K562 (cell line): ENCODE results near the gene EPHB3. TPM values are rescaled to one million over a fixed set of nuclear protein-coding genes. Genes with fewer than 3 reads are reported as not detected.

ENCODE experiments used
- ATAC-seq: fragments of 200-7000 bp; cut with Tn5 transposase; 3 replicates; pipeline ENCODE4 v1.9.1; 2020; ENCODE audit warnings: moderate library complexity
- BruUV-seq: library from RNA; stranded (reverse); fragments of 400-500 nt; replicated peaks from 2 replicates; lab custom pipeline; 2021; lab: Mats Ljungman, UMichigan
- CTCF ChIA-PET: fragments of 300-600 bp; formaldehyde crosslinking; extraction: SDS; loops from one replicate; lab custom pipeline; 2021; ENCODE audit warnings: low intra/inter-chr PET ratio; lab: Yijun Ruan, JAX
- POLR2A ChIA-PET: fragments of 300-600, 350-650 bp; sonication (Branson Sonifier 250); formaldehyde crosslinking; extraction: SDS; loops from one replicate; lab custom pipeline; 2021; ENCODE audit warnings: antibody characterized with exemption, inconsistent platforms; lab: Yijun Ruan, JAX
- DNase-seq, 4 experiments: peaks; one replicate each; pipeline versions ENCODE4 v3.0.0 to v3.0.0-alpha.2; 2011 to 2018; ENCODE audit warnings: low spot score in 3 of 4, mixed read lengths in 3 of 4; ENCODE audit errors: extremely low read depth in 1 of 4
- FAIRE-seq: peaks from 2 replicates; lab custom pipeline; 2011; peaks lifted over from hg19 to GRCh38; lab: Jason Lieb, UNC
- H2AFZ ChIP-seq: 2 replicates; pipeline ENCODE4 v1.6.0; 2011; ENCODE audit warnings: low read depth, low read length, control low read depth, inconsistent platforms
- H3K27ac ChIP-seq: fragments of 200-600 bp; 3 replicates; pipeline ENCODE4 v1.8.0; 2011; ENCODE audit warnings: low read depth, mild to moderate bottlenecking, control low read depth, inconsistent platforms, low read length, moderate library complexity, mixed read lengths; ENCODE audit errors: extremely low read depth
- H3K27me3 ChIP-seq, 2 experiments: fragments of 300-600 bp in 1 of 2; 2 replicates in 1 of 2; 3 replicates in 1 of 2; pipeline versions ENCODE4 v1.6.0 to v1.8.0; 2011; ENCODE audit warnings: inconsistent platforms in 2 of 2, low read length in 2 of 2, mild to moderate bottlenecking in 1 of 2, mixed read lengths in 1 of 2, moderate library complexity in 1 of 2; ENCODE audit not compliant: control insufficient read depth in 2 of 2, insufficient read depth in 2 of 2
- H3K36me3 ChIP-seq: fragments of 300-600 bp; 3 replicates; pipeline ENCODE4 v1.8.0; 2011; ENCODE audit warnings: mild to moderate bottlenecking, low read length, inconsistent platforms; ENCODE audit not compliant: control insufficient read depth, insufficient read depth
- H3K4me1 ChIP-seq, 2 experiments: fragments of 200-600 bp in 1 of 2; replicated peaks in 1 of 2; 2 replicates in 1 of 2; 3 replicates in 1 of 2; pipeline versions ENCODE4 v1.5.1 to v1.8.0; 2011; ENCODE audit warnings: inconsistent platforms in 2 of 2, low read length in 2 of 2, mild to moderate bottlenecking in 1 of 2, mixed read lengths in 1 of 2, moderate library complexity in 1 of 2; ENCODE audit not compliant: control insufficient read depth in 2 of 2, insufficient read depth in 2 of 2
- H3K4me2 ChIP-seq: 2 replicates; pipeline ENCODE4 v1.6.1; 2011; ENCODE audit warnings: low read length, control low read depth, inconsistent platforms, mixed read lengths; ENCODE audit not compliant: insufficient read depth
- H3K4me3 ChIP-seq: fragments of 200-600 bp; sonication (generic), shearing (Covaris generic); 2 replicates; pipeline ENCODE4 v1.5.1; 2016; ENCODE audit warnings: control low read depth, inconsistent platforms
- H3K79me2 ChIP-seq: fragments of 200-600 bp; 3 replicates; pipeline ENCODE4 v1.8.0; 2011; ENCODE audit warnings: low read length, inconsistent platforms; ENCODE audit not compliant: control insufficient read depth, insufficient read depth
- H3K9ac ChIP-seq, 2 experiments: 2 replicates each; pipeline versions ENCODE4 v1.6.0 to v1.6.1; 2011; ENCODE audit warnings: low read depth in 2 of 2, low read length in 2 of 2, control low read depth in 1 of 2, inconsistent platforms in 1 of 2, mild to moderate bottlenecking in 1 of 2, mixed read lengths in 1 of 2; ENCODE audit not compliant: insufficient read depth in 1 of 2
- H3K9me1 ChIP-seq: one replicate; pipeline ENCODE4 v1.6.0; 2011; ENCODE audit warnings: inconsistent platforms, mild to moderate bottlenecking, low read length, moderate library complexity; ENCODE audit not compliant: control insufficient read depth, insufficient read depth
- H3K9me3 ChIP-seq: replicated peaks from 2 replicates; pipeline ENCODE4 v1.5.1; 2011; ENCODE audit warnings: low read depth, low read length, inconsistent platforms; ENCODE audit not compliant: control insufficient read depth, insufficient read depth
- H4K20me1 ChIP-seq: replicated peaks from 2 replicates; pipeline ENCODE4 v1.6.1; 2011; ENCODE audit warnings: low read length, inconsistent platforms, mixed read lengths; ENCODE audit not compliant: control insufficient read depth, insufficient read depth
- GABPB1 ChIP-seq: sonication (generic); formaldehyde crosslinking; IDR thresholded peaks from 2 replicates; pipeline ENCODE4 v1.8.0; 2022; ENCODE audit warnings: mild to moderate bottlenecking, missing genetic modification reagents
- HIVEP1 ChIP-seq: fragments of 250-450 bp; sonication (Bioruptor Pico); IDR thresholded peaks from 2 replicates; pipeline ENCODE4 v1.4.0; 2020; ENCODE audit warnings: mild to moderate bottlenecking
- IFI16 ChIP-seq: fragments of 250-450 bp; sonication (Bioruptor Pico); IDR thresholded peaks from 2 replicates; pipeline ENCODE4 v2.1.2; 2022; ENCODE audit warnings: mild to moderate bottlenecking, inconsistent platforms
- MAFF ChIP-seq: IDR thresholded peaks from 2 replicates; pipeline ENCODE4 v1.6.1; 2012; ENCODE audit warnings: low read length, improper control_type of control experiment
- MAX ChIP-seq: sonication (generic); formaldehyde crosslinking; IDR thresholded peaks from 2 replicates; pipeline ENCODE4 v1.9.0; 2022; ENCODE audit warnings: mild to moderate bottlenecking, missing genetic modification reagents
- RUNX1 ChIP-seq: sonication (generic); IDR thresholded peaks from 2 replicates; pipeline ENCODE4 v1.6.1; 2016; ENCODE audit warnings: antibody characterized with exemption, low read depth
- SPI1 ChIP-seq: IDR thresholded peaks from 2 replicates; pipeline ENCODE4 v1.6.1; 2011; ENCODE audit warnings: low read depth, low read length, control low read depth, borderline replicate concordance
- TCF7 ChIP-seq: sonication (generic); IDR thresholded peaks from 2 replicates; pipeline ENCODE4 v1.6.1; 2016; ENCODE audit warnings: antibody characterized with exemption, borderline replicate concordance
- THRAP3 ChIP-seq: fragments of 450-650 bp; IDR thresholded peaks from 2 replicates; pipeline ENCODE4 v1.6.1; 2016; ENCODE audit warnings: mild to moderate bottlenecking, inconsistent platforms, borderline replicate concordance
- TRIM24 ChIP-seq, 2 experiments: fragments of 450-650 bp; IDR thresholded peaks; 2 replicates each; pipeline ENCODE4 v1.6.1; 2016
- ZFP1 ChIP-seq: fragments of 450-650 bp; formaldehyde crosslinking; IDR thresholded peaks from 2 replicates; pipeline ENCODE4 v1.4.0; 2020; ENCODE audit warnings: mild to moderate bottlenecking, mixed read lengths
- ZKSCAN3 ChIP-seq: fragments of 250-450 bp; sonication (Bioruptor Pico); IDR thresholded peaks from 2 replicates; pipeline ENCODE4 v1.4.0; 2020
- ZNF140 ChIP-seq: fragments of 250-450 bp; sonication (Bioruptor Pico); IDR thresholded peaks from 2 replicates; pipeline ENCODE4 v1.8.0; 2021; ENCODE audit warnings: moderate library complexity, mild to moderate bottlenecking, inconsistent platforms
- WGBS: fragments of 100-300 bp; shearing (Covaris generic); methylation state at CpG from one replicate; pipeline ENCODE4 v1.1.6; 2016; ENCODE audit warnings: low coverage, mixed read lengths; ENCODE audit not compliant: insufficient coverage; ENCODE audit errors: missing lambda C conversion rate; 5-methylcytosine and 5-hydroxymethylcytosine counted together
- in situ Hi-C: fragments of 300-500 bp; cut with MboI; formaldehyde crosslinking; loops from 4 replicates; pipeline ENCODE4 v1.15.0; 2018; ENCODE audit warnings: inconsistent platforms, mixed read lengths
- intact Hi-C: fragments of 100-400 bp; cut with micrococcal nuclease; formaldehyde crosslinking; loops from 2 replicates; pipeline ENCODE4 v1.14.2; 2022
- polyA plus RNA-seq, 8 experiments: library from polyadenylated mRNA; depleted of rRNA in 4 of 8; stranded (reverse) in 5 of 8; unstranded in 3 of 8; fragments of >200 nt; fragmentation: Nextera tagmentation in 2 of 8; fragmentation: Illumina TruSeq in 1 of 8; extraction: Ambion mirVana in 2 of 8; extraction: Trizol in 1 of 8; gene quantifications; 2 replicates each; pipeline versions ENCODE4 v1.2.1 to v1.2.3, GENCODE V29; 2011 to 2014; ENCODE audit warnings: inconsistent platforms in 1 of 8, missing spikeins in 1 of 8
- total RNA-seq, 7 experiments: library from RNA; depleted of rRNA in 6 of 7; stranded (reverse); fragments of >200 nt in 6 of 7; fragmentation: Illumina TruSeq in 2 of 7; extraction: Trizol in 2 of 7; gene quantifications; 2 replicates each; pipeline versions ENCODE4 v1.2.1 to v1.2.3, GENCODE V29; 2011 to 2021; ENCODE audit warnings: low replicate concordance in 1 of 7

The EPHB3 gene
- total and polyA plus RNA-seq, 9 of the 15 experiments (the other 6 are each of a cell fraction or from before 2014, with no cell fraction given) = not detected

GRCh38 chr3:184524981-184525336 is 36.6 kb upstream of the EPHB3 start:
- Histone ChIP-seq H3K4me3 (no peak overlapping the region), H3K4me1 (peaks cover 0 to 11% of the 10 kb centered on the region in 2 experiments; a peak in 2 of 5 replicates), H2AFZ (no peak overlapping the region), H3K27ac (no peak overlapping the region), H3K9ac (peak overlapping the region in 1 of 2 experiments; percentile 35; a peak in 1 of 4 replicates), H3K27me3 (peaks cover 27 to 39% of the 10 kb centered on the region in 2 experiments), H4K20me1 (no peaks in the 10 kb centered on the region), H3K9me3 (no peaks in the 10 kb centered on the region), H3K36me3 (no peaks in the 10 kb centered on the region), H3K4me2 (no peak overlapping the region), H3K9me1 (no peaks in the 10 kb centered on the region), H3K79me2 (no peaks in the 10 kb centered on the region)
- TF ChIP-seq SPI1 (peak; percentile 34; the same call in 1 of the 2 replicates), IFI16 (CRISPR knock-in tag) (no peak)
- intact Hi-C loops = no loop called here
- in situ Hi-C loops = no loop called here
- DNase-seq = no peak
- FAIRE-seq = no peak
- ChIA-PET POLR2A (interaction anchor here (0.6 to 1.0 kb wide), 2 partner anchors 11 to 181 kb away, joined by 4 to 6 read pairs; no protein-coding TSS in a partner anchor), CTCF (no interaction called here)
- WGBS = 4% methylated on average over 7 of the region's 7 CpGs
- BruUV-seq = no TSS peak
- ATAC-seq = no peak

DNA sequence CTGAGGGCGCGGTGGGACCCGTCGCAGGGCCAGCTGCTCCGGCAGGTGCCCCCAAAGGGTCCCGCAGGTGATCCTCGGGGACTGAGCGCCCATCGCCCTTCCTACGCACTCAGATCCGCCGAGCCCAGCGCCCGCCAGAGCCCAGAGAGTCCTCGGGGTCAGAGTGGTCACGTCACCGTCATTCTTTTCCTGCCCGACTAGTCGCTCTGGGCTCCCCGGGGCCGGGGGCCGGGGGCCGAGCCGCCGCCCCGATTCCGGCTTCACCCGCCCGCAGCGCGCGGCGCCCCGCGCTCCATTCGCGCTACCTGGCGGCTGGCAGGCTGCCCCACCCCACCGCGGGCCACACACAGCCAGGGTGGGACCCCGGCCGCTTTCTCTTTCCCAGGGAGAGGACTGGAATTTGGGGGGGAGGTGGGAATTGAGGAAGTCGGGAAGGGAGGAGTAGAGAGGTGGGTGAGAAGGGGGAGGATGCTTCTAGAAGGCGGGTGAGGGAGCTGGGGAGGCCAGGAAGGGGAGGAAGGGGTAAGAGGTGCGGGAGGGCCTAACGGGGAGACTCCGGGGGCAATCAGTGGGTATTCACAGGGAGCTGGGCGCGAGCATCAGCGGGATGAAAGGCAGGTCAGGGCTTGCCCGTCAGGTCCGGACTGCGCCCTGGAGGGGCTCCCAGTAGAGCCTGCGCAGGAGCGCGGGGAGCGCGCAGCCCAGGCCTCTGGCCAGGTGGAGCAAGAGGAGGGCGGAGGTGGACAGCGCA is 36.1 kb upstream of the EPHB3 start:
- ATAC-seq (no peak; the same call in 2 of the 3 replicates), FAIRE-seq (no peak), DNase-seq (no peak)
- H3K36me3 ChIP-seq = no peaks in the 10 kb centered on the region
- no peak overlapping the region; the same call in 1 of the 2 replicates for H2AFZ ChIP-seq
- H3K27ac ChIP-seq = no peak overlapping the region
- intact Hi-C loops = no loop called here
- CTCF ChIA-PET = no interaction called here
- no peak overlapping the region for H3K4me2 ChIP-seq
- no peak overlapping the region for H3K4me3 ChIP-seq
- no TSS peak for BruUV-seq
- in situ Hi-C loops = no loop called here
- POLR2A ChIA-PET = interaction anchor here (0.6 to 1.0 kb wide), 2 partner anchors 12 to 182 kb away, joined by 4 to 6 read pairs; no protein-coding TSS in a partner anchor
- no peaks in the 10 kb centered on the region for H3K9me1 ChIP-seq
- no peaks in the 10 kb centered on the region for H3K79me2 ChIP-seq
- peaks cover 0 to 11% of the 10 kb centered on the region in 2 experiments; a peak in 2 of 5 replicates for H3K4me1 ChIP-seq
- H3K9ac ChIP-seq = peak overlapping the region in 1 of 2 experiments; percentile 35; a peak in 1 of 4 replicates
- no peaks in the 10 kb centered on the region for H3K9me3 ChIP-seq
- WGBS = 12% methylated on average over 50 of the region's 60 CpGs
- TF ChIP-seq TCF7 (no peak), RUNX1 (no peak), MAFF (no peak), ZFP1 (no peak), GABPB1 (no peak), TRIM24 (IDR thresholded peaks at IDR 0.05) (no peak), MAX (CRISPR knock-in tag) (no peak), ZNF140 (CRISPR knock-in tag) (no peak), HIVEP1 (no peak), ZKSCAN3 (CRISPR knock-in tag) (no peak), THRAP3 (no peak)
- TF ChIP-seq, all 486 proteins: peak for 0
- peaks cover 29 to 42% of the 10 kb centered on the region in 2 experiments for H3K27me3 ChIP-seq
- no peaks in the 10 kb centered on the region for H4K20me1 ChIP-seq
